Measurements from ENCODE around the gene MYO7A. TPM values are rescaled to one million over a fixed set of nuclear protein-coding genes. Genes with fewer than 3 reads are reported as not detected.

MYO7A gene
- total RNA-seq, 1 donor from 2014 or later, result 0.16 TPM

- H3K36me3 ChIP-seq (ENCODE audit: insufficient read depth, low read length), result no peaks in the 10 kb centered on the region
- DNase-seq (ENCODE audit: low read depth) (no peak), FAIRE-seq (no peak)
- Mint-ChIP-seq H3K9me3 (ENCODE audit: unreplicated experiment) (no peaks in the 10 kb centered on the region), H3K36me3 (ENCODE audit: low read depth, unreplicated experiment) (peaks cover 4% of the 10 kb centered on the region), H3K27ac (ENCODE audit: unreplicated experiment) (no peak overlapping the region), H3K4me3 (ENCODE audit: unreplicated experiment) (no peak overlapping the region), H3K27me3 (ENCODE audit: low read depth, unreplicated experiment) (peaks cover 44% of the 10 kb centered on the region), H3K4me1 (ENCODE audit: low read depth, unreplicated experiment) (no peaks in the 10 kb centered on the region)
- no peak overlapping the region for H3K27ac ChIP-seq (ENCODE audit: low read depth, low read length)
- no peak overlapping the region for H3K9ac ChIP-seq (ENCODE audit: low read length)
- H3K4me2 ChIP-seq (ENCODE audit: low read length), result no peak overlapping the region
- H3K79me2 ChIP-seq (ENCODE audit: insufficient read depth, low read length), result no peaks in the 10 kb centered on the region
- H3K4me3 ChIP-seq (ENCODE audit: insufficient read depth, low read depth, low read length), result no peak overlapping the region
- H2AFZ ChIP-seq (ENCODE audit: low read depth, low read length), result no peak overlapping the region
- H3K4me1 ChIP-seq (ENCODE audit: insufficient read depth, low read length), result no peaks in the 10 kb centered on the region
- no peaks in the 10 kb centered on the region for H4K20me1 ChIP-seq (ENCODE audit: insufficient read depth, low read length)
- H3K9me3 ChIP-seq (ENCODE audit: insufficient read depth, low read depth, low read length), result no peaks in the 10 kb centered on the region
- no peaks in the 10 kb centered on the region for H3K27me3 ChIP-seq (ENCODE audit: insufficient read depth, low read length)
- TF ChIP-seq CTCF (IDR thresholded peaks at IDR 0.05; ENCODE audit: insufficient read depth, low read depth, low read length), result no peak
- TF ChIP-seq EZH2 (IDR thresholded peaks at IDR 0.05; ENCODE audit: insufficient read depth, low read length), result no peak
These were observed 73.3 kb downstream of the MYO7A start for GRCh38 chr11:77201370-77201769.

- no peak overlapping the region for H3K27ac Mint-ChIP-seq (ENCODE audit: unreplicated experiment)
These were observed 74.2 kb downstream of the MYO7A start for GRCh38 chr11:77201991-77202841.

More at GRCh38 chr11:77201991-77202841, 74.2 kb downstream of the MYO7A start:
- Histone ChIP-seq H4K20me1 (ENCODE audit: insufficient read depth, low read length) (no peaks in the 10 kb centered on the region), H3K79me2 (ENCODE audit: insufficient read depth, low read length) (no peaks in the 10 kb centered on the region), H3K4me1 (ENCODE audit: insufficient read depth, low read length) (no peaks in the 10 kb centered on the region), H3K9ac (ENCODE audit: low read length) (no peak overlapping the region), H3K27ac (ENCODE audit: low read depth, low read length) (no peak overlapping the region), H3K4me2 (ENCODE audit: low read length) (no peak overlapping the region), H3K4me3 (ENCODE audit: insufficient read depth, low read depth, low read length) (no peak overlapping the region), H3K9me3 (ENCODE audit: insufficient read depth, low read depth, low read length) (no peaks in the 10 kb centered on the region), H3K36me3 (ENCODE audit: insufficient read depth, low read length) (no peaks in the 10 kb centered on the region), H2AFZ (ENCODE audit: low read depth, low read length) (no peak overlapping the region), H3K27me3 (ENCODE audit: insufficient read depth, low read length) (no peaks in the 10 kb centered on the region)
- Mint-ChIP-seq H3K4me1 (ENCODE audit: low read depth, unreplicated experiment) (no peaks in the 10 kb centered on the region), H3K9me3 (ENCODE audit: unreplicated experiment) (no peaks in the 10 kb centered on the region), H3K4me3 (ENCODE audit: unreplicated experiment) (no peak overlapping the region), H3K36me3 (ENCODE audit: low read depth, unreplicated experiment) (peaks cover 4% of the 10 kb centered on the region), H3K27me3 (ENCODE audit: low read depth, unreplicated experiment) (peaks cover 49% of the 10 kb centered on the region)
- TF ChIP-seq EZH2 (IDR thresholded peaks at IDR 0.05; ENCODE audit: insufficient read depth, low read length), result no peak
- no peak for TF ChIP-seq CTCF (IDR thresholded peaks at IDR 0.05; ENCODE audit: insufficient read depth, low read depth, low read length)
- DNase-seq (ENCODE audit: low read depth), result no peak
- no peak for FAIRE-seq
